Middle frontal gyrus (tissue), 1 donor: ENCODE measurements around the gene SLC16A4.
"Not testable (repeated sequence)": the region's sequence is repeated elsewhere in the genome, so short reads cannot be mapped to it uniquely, and the experiment has no call there.

Experiments used
- DNase-seq: peaks from one replicate; pipeline ENCODE4 v3.0.0-alpha.2; 2015; ENCODE audit warnings: low spot score; ENCODE audit errors: extremely low spot score

The SLC16A4 gene

GRCh38 chr1:110409316-110409715, 18.5 kb upstream of the SLC16A4 start:
- no peak for DNase-seq

- DNase-seq: no peak
These were observed 17.7 kb upstream of the SLC16A4 start for GRCh38 chr1:110408488-110408887.

GRCh38 chr1:110407260-110408210, 16.7 kb upstream of the SLC16A4 start, which contains the start of gene LAMTOR5:
Gene LAMTOR5, minus strand, starts transcription at chr1:110407694. Its CDS starts 74 bp downstream, at chr1:110407620.
- DNase-seq: peak; percentile 91

GRCh38 chr1:110406407-110406806, 15.6 kb upstream of the SLC16A4 start:
- DNase-seq: not testable (repeated sequence)

GRCh38 chr1:110404401-110404800, 13.6 kb upstream of the SLC16A4 start:
- DNase-seq: no peak

- no peak for DNase-seq
These were observed 13.0 kb upstream of the SLC16A4 start for GRCh38 chr1:110403805-110404204.

GRCh38 chr1:110396259-110396958, 5.6 kb upstream of the SLC16A4 start:
- not testable (repeated sequence) for DNase-seq

GRCh38 chr1:110394493-110394820, 3.6 kb upstream of the SLC16A4 start:
- DNase-seq: no peak

GRCh38 chr1:110393691-110394492, 3.1 kb upstream of the SLC16A4 start:
- DNase-seq: no peak

- no peak for DNase-seq
These were observed 2.5 kb upstream of the SLC16A4 start for GRCh38 chr1:110393286-110393685.

GRCh38 chr1:110390096-110390495, 730 bp downstream of the SLC16A4 start:
- DNase-seq: no peak

- no peak for DNase-seq
These were observed 3.6 kb downstream of the SLC16A4 start for GRCh38 chr1:110387048-110387754.

- no peak for DNase-seq
These were observed 5.5 kb downstream of the SLC16A4 start for GRCh38 chr1:110385369-110385768.

- DNase-seq: no peak
These were observed 6.1 kb downstream of the SLC16A4 start for GRCh38 chr1:110384581-110385321.

- no peak for DNase-seq
These were observed 7.4 kb downstream of the SLC16A4 start for GRCh38 chr1:110383251-110383990.

- no peak for DNase-seq
These were observed 10.0 kb downstream of the SLC16A4 start for GRCh38 chr1:110380672-110381283.

GRCh38 chr1:110375490-110375889, 15.3 kb downstream of the SLC16A4 start:
- no peak for DNase-seq

GRCh38 chr1:110370827-110371226, 20.0 kb downstream of the SLC16A4 start:
- DNase-seq: no peak

- no peak for DNase-seq
These were observed 26.6 kb downstream of the SLC16A4 start for GRCh38 chr1:110364221-110364620.
